VCaP (cell line): ENCODE results near the gene IL17RD.
A peak's percentile ranks its signal among the peaks of the same experiment; 100 is the strongest.

Source experiments
- H3K27ac ChIP-seq: fragments of 450-650 bp; 2 replicates; pipeline ENCODE4 v1.5.1; 2017
- TF ChIP-seq, protein P1 (sequence below): fragments of 450-650 bp; conservative IDR thresholded peaks from 2 replicates; pipeline ENCODE4 v1.5.1; 2017; ENCODE audit warnings: mild to moderate bottlenecking, moderate library complexity

Gene IL17RD

DNA sequence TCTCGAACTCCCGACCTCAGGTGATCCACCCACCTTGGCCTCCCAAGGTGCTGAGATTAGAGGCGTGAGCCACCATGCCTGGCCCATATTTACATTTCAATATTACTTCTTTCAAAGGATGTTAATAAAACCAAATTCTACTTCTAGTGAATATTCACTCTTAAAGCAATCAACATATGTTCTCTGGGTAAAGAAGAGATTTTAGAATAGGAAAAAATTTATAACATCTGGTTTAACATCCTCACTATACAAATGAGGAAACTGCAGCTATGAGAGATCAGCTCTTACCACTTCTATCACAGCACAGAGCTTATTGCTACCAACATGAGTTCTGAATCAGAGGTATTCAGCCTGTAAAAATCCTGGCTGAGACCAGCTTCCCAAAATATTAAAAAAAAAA, 48.7 kb downstream of the IL17RD start:
- TF ChIP-seq, protein P1, sequence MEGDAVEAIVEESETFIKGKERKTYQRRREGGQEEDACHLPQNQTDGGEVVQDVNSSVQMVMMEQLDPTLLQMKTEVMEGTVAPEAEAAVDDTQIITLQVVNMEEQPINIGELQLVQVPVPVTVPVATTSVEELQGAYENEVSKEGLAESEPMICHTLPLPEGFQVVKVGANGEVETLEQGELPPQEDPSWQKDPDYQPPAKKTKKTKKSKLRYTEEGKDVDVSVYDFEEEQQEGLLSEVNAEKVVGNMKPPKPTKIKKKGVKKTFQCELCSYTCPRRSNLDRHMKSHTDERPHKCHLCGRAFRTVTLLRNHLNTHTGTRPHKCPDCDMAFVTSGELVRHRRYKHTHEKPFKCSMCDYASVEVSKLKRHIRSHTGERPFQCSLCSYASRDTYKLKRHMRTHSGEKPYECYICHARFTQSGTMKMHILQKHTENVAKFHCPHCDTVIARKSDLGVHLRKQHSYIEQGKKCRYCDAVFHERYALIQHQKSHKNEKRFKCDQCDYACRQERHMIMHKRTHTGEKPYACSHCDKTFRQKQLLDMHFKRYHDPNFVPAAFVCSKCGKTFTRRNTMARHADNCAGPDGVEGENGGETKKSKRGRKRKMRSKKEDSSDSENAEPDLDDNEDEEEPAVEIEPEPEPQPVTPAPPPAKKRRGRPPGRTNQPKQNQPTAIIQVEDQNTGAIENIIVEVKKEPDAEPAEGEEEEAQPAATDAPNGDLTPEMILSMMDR = no peak
- no peak overlapping the region for H3K27ac ChIP-seq

GRCh38 chr3:57112206-57112605, 52.9 kb downstream of the IL17RD start:
- TF ChIP-seq, protein P1 = peak; percentile 55
- H3K27ac ChIP-seq = no peak overlapping the region

DNA sequence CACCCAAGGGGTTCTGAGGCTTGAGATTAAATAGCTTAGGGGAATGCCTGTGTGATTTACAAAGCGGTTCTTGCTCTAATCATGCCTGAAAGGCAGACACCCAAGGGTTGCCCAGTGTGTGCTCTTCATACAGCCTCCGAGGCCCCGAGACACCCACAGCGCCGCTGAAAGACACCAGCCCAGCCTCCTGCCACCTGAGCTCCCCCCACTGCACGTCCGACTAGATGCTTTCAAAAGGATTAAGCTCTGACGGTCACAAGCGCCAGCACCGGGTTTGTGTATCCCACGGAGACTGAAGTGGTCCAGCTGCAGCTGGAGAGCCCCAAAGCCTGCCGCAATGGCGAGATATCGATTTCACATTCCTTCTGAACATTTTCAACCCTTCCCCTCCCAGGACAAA, 54.4 kb downstream of the IL17RD start:
- H3K27ac ChIP-seq = no peak overlapping the region
- TF ChIP-seq, protein P1 = no peak

GRCh38 chr3:57110214-57110613, 54.9 kb downstream of the IL17RD start:
- no peak overlapping the region for H3K27ac ChIP-seq
- TF ChIP-seq, protein P1 = no peak

DNA sequence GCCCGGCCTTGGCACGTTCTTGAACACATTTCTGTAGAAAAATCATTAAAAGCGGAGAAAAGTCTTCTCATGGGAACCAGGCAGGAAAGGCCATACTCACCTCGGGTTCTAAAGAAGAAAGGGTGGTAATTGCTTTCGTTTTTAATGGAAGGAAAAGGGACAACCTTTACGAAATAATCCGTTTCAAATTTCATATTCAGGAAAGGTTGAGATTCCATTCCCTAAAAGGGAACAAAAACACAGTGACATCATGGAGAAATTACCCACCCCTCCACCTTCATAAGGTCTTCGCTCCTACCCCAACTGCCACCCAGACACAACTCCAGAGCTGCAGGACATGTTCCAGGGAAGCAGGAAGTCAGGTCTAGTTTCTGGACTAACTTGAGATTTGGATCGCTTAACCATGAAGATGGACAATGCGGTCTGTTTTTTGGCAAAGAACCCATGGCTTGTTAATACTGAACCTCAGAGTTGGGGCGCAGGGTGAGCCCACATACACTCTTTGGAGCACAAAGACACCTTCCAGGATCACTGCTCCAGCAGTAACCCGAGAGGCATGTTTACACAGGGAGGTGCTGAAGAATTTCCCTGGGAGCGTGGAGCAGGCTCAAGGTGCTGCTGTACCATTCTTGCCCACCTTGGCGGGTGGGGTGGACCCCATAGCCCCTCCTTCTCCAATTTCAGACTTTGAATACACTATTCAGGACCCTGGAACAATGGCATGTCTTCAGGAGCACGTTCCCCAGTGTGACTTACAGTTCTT, 55.5 kb downstream of the IL17RD start:
- TF ChIP-seq, protein P1 = no peak
- no peak overlapping the region for H3K27ac ChIP-seq

DNA sequence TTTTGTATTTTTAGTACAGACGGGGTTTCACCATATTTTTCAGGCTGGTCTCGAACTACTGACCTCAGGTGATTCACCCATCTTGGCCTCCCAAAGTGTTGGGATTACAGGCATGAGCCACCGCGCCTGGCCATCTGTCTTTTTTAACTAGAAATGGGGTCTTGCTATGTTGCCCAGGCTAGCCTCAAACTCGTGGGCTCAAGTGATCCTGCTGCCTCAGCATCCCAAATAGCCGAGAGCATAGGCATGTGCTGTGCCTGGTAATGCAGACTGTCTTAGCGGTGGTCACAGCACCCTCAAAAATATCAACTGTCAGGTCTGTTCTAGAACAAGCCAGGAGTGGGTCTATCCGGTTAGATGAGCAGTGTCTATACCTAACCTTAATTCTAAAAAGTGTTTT, 56.5 kb downstream of the IL17RD start:
- TF ChIP-seq, protein P1 = no peak
- H3K27ac ChIP-seq = no peak overlapping the region

- H3K27ac ChIP-seq = no peak overlapping the region
- TF ChIP-seq, protein P1 = no peak
Observed at GRCh38 chr3:57105585-57105984, 59.6 kb downstream of the IL17RD start.
